ENCODE data around the gene MARS1. TPM values are rescaled to one million over a fixed set of nuclear protein-coding genes. Genes with fewer than 3 reads are reported as not detected.

Gene MARS1
- total and polyA plus RNA-seq, 7 donors: 41.2 to 97.4 (median 83.6) TPM

DNA sequence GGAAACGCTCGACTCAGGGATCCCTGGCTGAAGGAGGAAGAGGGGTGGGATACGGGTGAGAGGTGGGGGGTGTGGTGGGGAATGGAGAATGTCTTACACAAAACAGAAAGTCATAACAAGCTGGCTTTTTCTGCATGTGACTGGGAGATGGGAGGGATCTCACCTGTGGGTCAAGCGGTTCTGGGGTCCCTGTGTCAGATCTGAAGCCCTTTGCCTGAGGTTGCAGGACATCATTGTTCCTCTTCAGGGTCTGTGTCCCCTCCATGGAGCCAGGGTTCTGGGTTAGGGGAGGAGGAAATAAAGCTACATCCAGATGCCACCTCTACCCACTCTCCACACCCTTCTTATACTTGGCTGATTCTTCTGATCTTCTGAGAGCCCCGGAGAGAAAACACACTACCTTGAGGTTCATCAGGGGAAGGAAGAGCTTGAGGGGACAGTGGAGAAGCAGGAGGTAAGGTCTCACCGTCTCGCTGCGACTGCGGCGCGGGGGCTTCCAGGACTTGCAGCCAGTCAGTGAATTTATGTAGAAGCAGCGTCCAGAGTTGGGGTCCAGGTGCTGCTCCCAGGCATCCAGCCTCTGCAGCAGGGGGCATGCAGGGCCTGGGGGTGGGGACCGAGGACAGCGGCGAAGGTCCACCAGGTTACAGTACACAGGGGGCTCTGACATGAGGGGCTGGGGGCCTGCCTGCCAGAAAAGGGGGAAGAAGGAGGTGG lies 10.7 kb upstream of the MARS1 start:
- intact Hi-C loops (cut with DNase I): no loop called here
- peak overlapping the region; percentile 36 for H3K4me3 ChIP-seq
- ATAC-seq (no peak), DNase-seq (no peak)
- H3K9me3 ChIP-seq: no peaks in the 10 kb centered on the region
- no peak overlapping the region for H3K27ac ChIP-seq
- H3K4me1 ChIP-seq: peaks cover 13% of the 10 kb centered on the region
- TF ChIP-seq, protein P1, sequence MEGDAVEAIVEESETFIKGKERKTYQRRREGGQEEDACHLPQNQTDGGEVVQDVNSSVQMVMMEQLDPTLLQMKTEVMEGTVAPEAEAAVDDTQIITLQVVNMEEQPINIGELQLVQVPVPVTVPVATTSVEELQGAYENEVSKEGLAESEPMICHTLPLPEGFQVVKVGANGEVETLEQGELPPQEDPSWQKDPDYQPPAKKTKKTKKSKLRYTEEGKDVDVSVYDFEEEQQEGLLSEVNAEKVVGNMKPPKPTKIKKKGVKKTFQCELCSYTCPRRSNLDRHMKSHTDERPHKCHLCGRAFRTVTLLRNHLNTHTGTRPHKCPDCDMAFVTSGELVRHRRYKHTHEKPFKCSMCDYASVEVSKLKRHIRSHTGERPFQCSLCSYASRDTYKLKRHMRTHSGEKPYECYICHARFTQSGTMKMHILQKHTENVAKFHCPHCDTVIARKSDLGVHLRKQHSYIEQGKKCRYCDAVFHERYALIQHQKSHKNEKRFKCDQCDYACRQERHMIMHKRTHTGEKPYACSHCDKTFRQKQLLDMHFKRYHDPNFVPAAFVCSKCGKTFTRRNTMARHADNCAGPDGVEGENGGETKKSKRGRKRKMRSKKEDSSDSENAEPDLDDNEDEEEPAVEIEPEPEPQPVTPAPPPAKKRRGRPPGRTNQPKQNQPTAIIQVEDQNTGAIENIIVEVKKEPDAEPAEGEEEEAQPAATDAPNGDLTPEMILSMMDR (IDR thresholded peaks at IDR 0.05): no peak
- peaks cover 0 to 49% (median 18%) of the 10 kb centered on the region in 3 donors for H3K27me3 ChIP-seq (ENCODE audit: insufficient read depth in 3 of 3, low read length in 2 of 3)
- H3K36me3 ChIP-seq (ENCODE audit: insufficient read depth in 1 of 2, low read depth in 1 of 2): no peaks in the 10 kb centered on the region
- WGBS, 3 donors: 79 to 91% (median 80%) methylated on average over 12 to 15 of the region's 15 CpGs

DNA sequence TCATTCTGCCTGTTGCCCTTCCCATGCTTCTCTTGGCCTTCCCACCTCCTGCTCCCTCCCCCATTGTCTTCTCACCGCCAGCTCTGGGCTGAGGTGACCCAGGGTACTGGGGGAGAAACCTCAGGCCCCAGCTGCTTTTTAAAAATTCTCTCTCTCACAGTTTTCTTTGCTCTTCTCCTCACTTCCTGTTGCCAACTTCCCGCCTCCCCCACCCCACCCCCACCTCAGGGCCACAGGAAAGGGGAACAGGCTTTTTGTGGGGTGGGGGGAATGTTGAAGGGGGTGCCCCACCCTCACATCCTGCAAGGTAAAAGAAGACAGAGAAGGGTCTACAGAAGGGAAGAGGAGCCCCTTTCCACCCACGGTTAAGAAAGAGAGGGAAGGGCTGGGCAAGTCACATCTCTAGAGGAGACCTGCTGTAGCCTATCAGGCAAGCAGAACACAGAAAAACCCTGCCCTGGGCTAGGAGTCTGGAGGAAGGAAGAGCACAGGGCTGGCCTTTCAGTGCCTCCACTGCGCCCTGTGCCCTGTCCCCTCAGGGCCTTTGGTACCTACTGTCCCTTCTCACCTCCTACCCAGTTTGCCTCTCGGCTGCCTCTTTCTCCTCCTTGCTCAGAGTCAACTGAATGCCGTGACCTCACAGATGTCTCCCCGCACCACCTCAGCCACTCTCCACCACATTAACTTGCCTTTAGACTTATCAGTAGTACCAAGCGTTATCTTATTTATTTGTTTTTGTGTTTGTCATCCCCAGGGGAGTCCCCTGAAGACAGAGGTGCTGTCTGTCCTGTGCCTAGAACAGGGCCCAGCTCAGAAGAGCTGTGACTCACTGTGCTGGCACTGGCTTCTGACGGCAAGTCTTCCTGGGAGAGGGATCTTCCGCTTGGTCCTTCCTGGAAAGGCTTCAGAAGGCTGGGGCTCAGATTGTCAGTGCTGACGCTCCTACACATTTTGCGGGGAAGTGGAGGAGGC lies 9.9 kb upstream of the MARS1 start:
- Histone ChIP-seq H3K4me3 (peak overlapping the region; percentile 36), H3K4me1 (peaks cover 13% of the 10 kb centered on the region), H3K36me3 (ENCODE audit: insufficient read depth in 1 of 2, low read depth in 1 of 2) (no peaks in the 10 kb centered on the region), H3K27me3 (ENCODE audit: insufficient read depth in 3 of 3, low read length in 2 of 3) (peaks cover 0 to 45% (median 18%) of the 10 kb centered on the region in 3 donors), H3K9me3 (no peaks in the 10 kb centered on the region), H3K27ac (peak overlapping the region; percentile 16)
- ATAC-seq: no peak
- whole genome bisulfite sequencing, 3 donors: 65 to 76% (median 72%) methylated on average over 11 to 12 of the region's 12 CpGs
- intact Hi-C loops (cut with DNase I): no loop called here
- TF ChIP-seq, protein P1 (IDR thresholded peaks at IDR 0.05): no peak
- no peak for DNase-seq

DNA sequence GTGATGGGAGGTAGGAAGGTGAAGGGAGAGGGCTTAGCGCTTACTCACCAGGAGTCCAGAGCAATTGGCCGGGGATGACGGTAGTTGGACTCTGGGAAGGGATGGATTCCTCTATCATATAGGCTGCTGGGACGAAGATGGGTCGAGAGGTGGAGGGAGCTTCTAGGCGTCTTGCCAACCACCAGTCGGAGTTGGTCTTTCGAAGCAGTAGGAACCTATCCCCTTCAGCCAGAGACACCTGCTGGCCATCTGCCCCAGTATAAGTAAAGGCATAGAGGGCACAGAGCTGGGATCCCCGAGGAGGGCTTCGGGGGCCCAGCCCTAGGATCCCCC lies 8.9 kb upstream of the MARS1 start:
- intact Hi-C loops (cut with DNase I): no loop called here
- no peaks in the 10 kb centered on the region for H3K9me3 ChIP-seq
- TF ChIP-seq, protein P1 (IDR thresholded peaks at IDR 0.05): no peak
- no peaks in the 10 kb centered on the region for H3K36me3 ChIP-seq (ENCODE audit: insufficient read depth in 1 of 2, low read depth in 1 of 2)
- H3K27ac ChIP-seq: no peak overlapping the region
- H3K27me3 ChIP-seq (ENCODE audit: insufficient read depth in 3 of 3, low read length in 2 of 3): peaks cover 0 to 35% (median 15%) of the 10 kb centered on the region in 3 donors
- DNase-seq (no peak), ATAC-seq (no peak)
- H3K4me1 ChIP-seq: peaks cover 13% of the 10 kb centered on the region
- no peak overlapping the region for H3K4me3 ChIP-seq
- WGBS, 3 donors: 72 to 74% (median 74%) methylated on average over 10 of the region's 10 CpGs

DNA sequence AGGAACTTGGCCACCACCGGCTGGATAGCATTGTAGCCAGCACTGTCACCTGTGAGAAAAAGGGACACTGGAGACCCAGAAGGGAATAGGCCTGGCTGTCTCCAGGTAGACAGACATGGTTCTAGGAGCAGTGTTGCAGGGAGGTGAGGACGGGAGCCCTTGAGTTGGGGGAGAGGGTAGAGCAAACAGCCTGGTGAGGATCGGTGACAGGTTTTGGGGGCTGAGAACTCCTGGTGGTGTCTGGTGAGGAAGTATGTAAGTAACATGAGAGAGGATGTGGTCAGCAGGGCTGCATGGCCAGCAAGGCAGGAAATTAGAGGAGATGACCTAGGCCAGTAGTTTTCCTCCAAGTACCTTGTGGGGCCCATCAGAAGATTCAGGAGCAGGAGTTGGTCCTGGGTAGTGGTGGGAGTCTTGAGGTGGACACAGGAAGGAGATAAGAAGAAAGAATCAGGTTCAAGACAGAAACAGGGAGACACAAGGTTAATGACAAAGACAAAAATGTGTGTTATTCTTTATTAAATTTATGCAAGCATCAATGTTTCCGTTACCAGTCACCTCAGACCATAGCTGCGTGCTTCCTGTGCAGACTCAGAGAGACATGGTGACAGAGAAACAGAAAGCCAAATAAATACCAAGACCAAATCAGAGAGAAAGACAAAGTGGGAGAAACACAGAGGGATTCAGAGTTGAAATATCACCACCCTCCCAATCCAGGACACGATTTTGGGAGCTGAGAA lies 8.3 kb upstream of the MARS1 start, which contains the start of gene ARHGAP9:
Gene ARHGAP9 (minus strand): TSS at position 491 of the 740 bp plus-strand sequence. CDS start 460 bp downstream, at position 31.
- H3K4me3 ChIP-seq: no peak within 1 kb of the TSS
- no peak within 1 kb of the TSS for H3K27ac ChIP-seq
- intact Hi-C loops (cut with DNase I): no loop called here
- H3K36me3 ChIP-seq (ENCODE audit: insufficient read depth in 1 of 2, low read depth in 1 of 2): no peaks in the 10 kb centered on the region
- peaks cover 13% of the 10 kb centered on the region for H3K4me1 ChIP-seq
- WGBS, 3 donors: 66 to 78% (median 74%) methylated on average over 6 of the region's 6 CpGs
- ATAC-seq: no peak
- H3K27me3 ChIP-seq (ENCODE audit: insufficient read depth in 3 of 3, low read length in 2 of 3): peaks cover 0 to 29% (median 13%) of the 10 kb centered on the region in 3 donors
- no peak for DNase-seq
- no peaks in the 10 kb centered on the region for H3K9me3 ChIP-seq
- TF ChIP-seq, protein P1 (IDR thresholded peaks at IDR 0.05): no peak

All from psoas muscle (tissue), 8 donors.